NB4 (cell line): ENCODE results near the gene PCDHA12.

Experiments used
- MYC ChIP-seq: IDR thresholded peaks from 2 replicates; pipeline ENCODE4 v1.6.1; 2011; ENCODE audit warnings: low read depth, low read length
- TF ChIP-seq, protein P1 (sequence below): IDR thresholded peaks from one replicate; pipeline ENCODE4 v1.5.1; 2012; ENCODE audit warnings: low read depth, low read length

DNA sequence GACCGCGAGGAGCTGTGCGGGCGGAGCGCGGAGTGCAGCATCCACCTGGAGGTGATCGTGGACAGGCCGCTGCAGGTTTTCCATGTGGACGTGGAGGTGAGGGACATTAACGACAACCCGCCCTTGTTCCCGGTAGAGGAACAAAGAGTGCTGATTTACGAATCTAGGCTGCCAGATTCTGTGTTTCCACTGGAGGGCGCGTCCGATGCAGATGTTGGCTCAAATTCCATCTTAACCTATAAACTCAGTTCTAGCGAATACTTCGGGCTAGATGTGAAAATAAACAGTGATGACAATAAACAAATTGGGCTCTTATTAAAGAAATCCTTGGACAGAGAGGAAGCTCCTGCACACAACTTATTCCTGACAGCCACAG lies 46.8 kb upstream of the PCDHA12 start:
- TF ChIP-seq, protein P1, sequence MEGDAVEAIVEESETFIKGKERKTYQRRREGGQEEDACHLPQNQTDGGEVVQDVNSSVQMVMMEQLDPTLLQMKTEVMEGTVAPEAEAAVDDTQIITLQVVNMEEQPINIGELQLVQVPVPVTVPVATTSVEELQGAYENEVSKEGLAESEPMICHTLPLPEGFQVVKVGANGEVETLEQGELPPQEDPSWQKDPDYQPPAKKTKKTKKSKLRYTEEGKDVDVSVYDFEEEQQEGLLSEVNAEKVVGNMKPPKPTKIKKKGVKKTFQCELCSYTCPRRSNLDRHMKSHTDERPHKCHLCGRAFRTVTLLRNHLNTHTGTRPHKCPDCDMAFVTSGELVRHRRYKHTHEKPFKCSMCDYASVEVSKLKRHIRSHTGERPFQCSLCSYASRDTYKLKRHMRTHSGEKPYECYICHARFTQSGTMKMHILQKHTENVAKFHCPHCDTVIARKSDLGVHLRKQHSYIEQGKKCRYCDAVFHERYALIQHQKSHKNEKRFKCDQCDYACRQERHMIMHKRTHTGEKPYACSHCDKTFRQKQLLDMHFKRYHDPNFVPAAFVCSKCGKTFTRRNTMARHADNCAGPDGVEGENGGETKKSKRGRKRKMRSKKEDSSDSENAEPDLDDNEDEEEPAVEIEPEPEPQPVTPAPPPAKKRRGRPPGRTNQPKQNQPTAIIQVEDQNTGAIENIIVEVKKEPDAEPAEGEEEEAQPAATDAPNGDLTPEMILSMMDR: no peak
- TF ChIP-seq MYC: no peak
